GM20000 (cell line): ENCODE measurements around the gene NF2.

ENCODE experiments used
- DNase-seq: peaks from one replicate; pipeline ENCODE4 v3.0.0; 2012; ENCODE audit warnings: low spot score
- TF ChIP-seq, protein P1 (sequence below): IDR thresholded peaks from 2 replicates; pipeline ENCODE4 v1.5.1; 2012; ENCODE audit warnings: mild to moderate bottlenecking, control low read depth; ENCODE audit errors: extremely low read depth, missing control alignments

The NF2 gene

GRCh38 chr22:29719899-29720645 is 116.6 kb downstream of the NF2 start, which contains the start of gene CABP7:
TSS of gene CABP7 (plus strand) at chr22:29720003. CDS start at chr22:29720425, 422 bp downstream.
- no peak for DNase-seq
- TF ChIP-seq, protein P1, sequence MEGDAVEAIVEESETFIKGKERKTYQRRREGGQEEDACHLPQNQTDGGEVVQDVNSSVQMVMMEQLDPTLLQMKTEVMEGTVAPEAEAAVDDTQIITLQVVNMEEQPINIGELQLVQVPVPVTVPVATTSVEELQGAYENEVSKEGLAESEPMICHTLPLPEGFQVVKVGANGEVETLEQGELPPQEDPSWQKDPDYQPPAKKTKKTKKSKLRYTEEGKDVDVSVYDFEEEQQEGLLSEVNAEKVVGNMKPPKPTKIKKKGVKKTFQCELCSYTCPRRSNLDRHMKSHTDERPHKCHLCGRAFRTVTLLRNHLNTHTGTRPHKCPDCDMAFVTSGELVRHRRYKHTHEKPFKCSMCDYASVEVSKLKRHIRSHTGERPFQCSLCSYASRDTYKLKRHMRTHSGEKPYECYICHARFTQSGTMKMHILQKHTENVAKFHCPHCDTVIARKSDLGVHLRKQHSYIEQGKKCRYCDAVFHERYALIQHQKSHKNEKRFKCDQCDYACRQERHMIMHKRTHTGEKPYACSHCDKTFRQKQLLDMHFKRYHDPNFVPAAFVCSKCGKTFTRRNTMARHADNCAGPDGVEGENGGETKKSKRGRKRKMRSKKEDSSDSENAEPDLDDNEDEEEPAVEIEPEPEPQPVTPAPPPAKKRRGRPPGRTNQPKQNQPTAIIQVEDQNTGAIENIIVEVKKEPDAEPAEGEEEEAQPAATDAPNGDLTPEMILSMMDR = no peak

GRCh38 chr22:29720811-29721323 is 117.4 kb downstream of the NF2 start:
- DNase-seq = no peak
- TF ChIP-seq, protein P1 = no peak

GRCh38 chr22:29722151-29722550 is 118.7 kb downstream of the NF2 start:
- TF ChIP-seq, protein P1 = no peak
- DNase-seq = no peak

GRCh38 chr22:29722587-29722986 is 119.2 kb downstream of the NF2 start:
- TF ChIP-seq, protein P1 = no peak
- DNase-seq = no peak

DNA sequence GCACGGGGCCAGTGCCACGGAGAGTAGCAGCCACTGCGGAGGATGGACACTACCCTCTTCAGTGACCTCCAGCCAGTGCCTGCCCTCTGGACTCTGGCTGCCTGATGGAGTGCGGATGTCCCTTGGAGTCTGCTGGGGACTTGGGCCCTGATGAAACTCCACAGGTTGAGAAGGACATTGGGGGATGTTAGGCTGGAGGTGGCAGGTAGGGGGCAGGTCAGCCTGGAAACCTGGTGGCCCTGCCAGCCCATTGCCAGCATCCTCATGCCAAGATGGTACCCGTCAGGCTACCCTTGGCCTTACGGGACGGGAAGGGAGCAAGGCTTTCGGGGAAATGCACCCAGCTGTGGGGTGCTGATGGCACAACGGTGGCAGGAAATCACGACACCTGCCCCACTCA is 120.3 kb downstream of the NF2 start:
- DNase-seq = no peak
- TF ChIP-seq, protein P1 = no peak

DNA sequence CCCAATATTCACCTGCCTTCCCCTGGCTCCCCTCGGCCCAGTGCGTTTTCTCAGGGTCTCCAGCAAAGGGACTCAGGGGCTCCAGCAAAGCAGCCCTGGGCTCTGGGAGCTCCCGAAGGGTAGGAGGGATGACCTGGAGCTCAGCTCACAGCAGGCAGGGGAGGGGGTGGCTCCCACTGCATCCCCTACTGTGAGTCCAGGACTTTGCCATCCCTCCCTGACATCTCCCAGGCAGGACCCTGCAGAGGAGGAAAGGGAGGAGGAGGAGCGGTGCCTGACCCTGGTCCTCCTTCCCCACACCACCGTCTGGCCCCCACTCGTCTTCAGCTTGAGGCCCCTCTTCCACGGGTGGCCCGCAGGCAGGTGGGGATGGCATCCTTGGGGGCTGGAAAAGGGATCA is 121.4 kb downstream of the NF2 start:
- TF ChIP-seq, protein P1 = no peak
- no peak for DNase-seq

- no peak for DNase-seq
- TF ChIP-seq, protein P1 = no peak
Measured at GRCh38 chr22:29726106-29726505, 122.7 kb downstream of the NF2 start.
